ENCODE measurements around the gene SDK1. TPM values are rescaled to one million over a fixed set of nuclear protein-coding genes. Genes with fewer than 3 reads are reported as not detected.

SDK1 gene
- total and polyA plus RNA-seq, 10 of the 15 experiments (the other 5 are each of a cell fraction or from before 2014, with no cell fraction given) = 0.14 to 0.33 TPM; not detected in 8

- FAIRE-seq = no peak
- in situ Hi-C loops (cut with MboI) (no loop called here), intact Hi-C loops (cut with micrococcal nuclease; ENCODE audit: unreplicated experiment) (no loop called here)
- POLR2A ChIA-PET = no interaction called here
- 1% methylated on average over 4 of the region's 4 CpGs for WGBS (ENCODE audit: insufficient coverage, insufficient replicate concordance, low lambda C conversion rate, missing lambda C conversion rate)
- H3K79me2 ChIP-seq (ENCODE audit: control insufficient read depth, insufficient read depth, low read length) = no peaks in the 10 kb centered on the region
- no TSS peak for BruUV-seq (replicated peaks)
- no peak overlapping the region for H3K4me2 ChIP-seq (ENCODE audit: control insufficient read depth, insufficient read depth)
- H3K9me3 ChIP-seq (replicated peaks; ENCODE audit: control insufficient read depth, insufficient read depth, low read length) = no peaks in the 10 kb centered on the region
- no peaks in the 10 kb centered on the region for H3K27me3 ChIP-seq (replicated peaks in 1 of 2; ENCODE audit: control insufficient read depth in 2 of 2, insufficient read depth in 2 of 2, low read length in 1 of 2)
- H2AFZ ChIP-seq (ENCODE audit: control insufficient read depth, low read depth, low read length) = no peak overlapping the region
- H3K27ac ChIP-seq (ENCODE audit: control insufficient read depth, insufficient read depth) = no peak overlapping the region
- CTCF ChIA-PET = no interaction called here
- no peaks in the 10 kb centered on the region for H3K4me1 ChIP-seq (ENCODE audit: control insufficient read depth, insufficient read depth, low read length)
- RAD21 ChIA-PET (ENCODE audit: unreplicated experiment) = no interaction called here
- no peaks in the 10 kb centered on the region for H4K20me1 ChIP-seq (ENCODE audit: control insufficient read depth, insufficient read depth)
- SMC1A ChIA-PET (ENCODE audit: uncharacterized antibody, unreplicated experiment) = no interaction called here
- no peak for DNase-seq (ENCODE audit: low read depth, low spot score)
- TF ChIP-seq JUNB (IDR thresholded peaks at IDR 0.05) (no peak), EZH2 (IDR thresholded peaks at IDR 0.05; ENCODE audit: borderline replicate concordance, control insufficient read depth, low read depth, low read length) (no peak), SUPT20H (IDR thresholded peaks at IDR 0.05; ENCODE audit: borderline replicate concordance, control insufficient read depth, low read depth, low read length) (no peak), ATF2 (IDR thresholded peaks at IDR 0.05; ENCODE audit: low read length) (no peak), NFYA (IDR thresholded peaks at IDR 0.05; ENCODE audit: borderline replicate concordance, low read depth, low read length) (no peak), E4F1 (IDR thresholded peaks at IDR 0.05; ENCODE audit: borderline replicate concordance, partially characterized antibody) (no peak), PRDM15 (CRISPR knock-in tag; IDR thresholded peaks at IDR 0.05) (no peak), SKIL (IDR thresholded peaks at IDR 0.05; ENCODE audit: low read depth, poor library complexity, severe bottlenecking) (no peak), MEF2B (IDR thresholded peaks at IDR 0.05; ENCODE audit: partially characterized antibody, poor library complexity, severe bottlenecking) (no peak), YY1 (IDR thresholded peaks at IDR 0.05; ENCODE audit: low read depth, low read length) (no peak), BRCA1 (IDR thresholded peaks at IDR 0.05; ENCODE audit: low read depth, low read length) (no peak), ZZZ3 (IDR thresholded peaks at IDR 0.05; ENCODE audit: control insufficient read depth, insufficient read length, low read depth) (no peak), FOXK2 (IDR thresholded peaks at IDR 0.05) (no peak), BHLHE40 (IDR thresholded peaks at IDR 0.05; ENCODE audit: borderline replicate concordance in 1 of 2, low read depth in 2 of 2, low read length in 1 of 2) (no peak)
- H3K4me3 ChIP-seq = no peak overlapping the region
- no peak overlapping the region for H3K9ac ChIP-seq (ENCODE audit: control insufficient read depth, insufficient read depth, low read length)
- no peak for ATAC-seq
- no peaks in the 10 kb centered on the region for H3K36me3 ChIP-seq (ENCODE audit: control insufficient read depth in 2 of 2, insufficient read depth in 2 of 2, low read length in 1 of 2)
These were observed 125.0 kb downstream of the SDK1 start for GRCh38 chr7:3426064-3426463.

Measured in GM12878 (cell line).